Left ventricle myocardium inferior (tissue), 1 donor: ENCODE measurements around the gene YLPM1. TPM values are rescaled to one million over a fixed set of nuclear protein-coding genes. Genes with fewer than 3 reads are reported as not detected.

ENCODE experiments used
- DNase-seq: peaks from one replicate; pipeline ENCODE4 v3.0.0-alpha.2; 2020
- H3K27ac ChIP-seq: fragments of 200-600 bp; replicated peaks from 2 replicates; pipeline ENCODE4 v1.8.0; 2021
- H3K27me3 ChIP-seq: fragments of 200-600 bp; 2 replicates; pipeline ENCODE4 v1.8.0; 2021; ENCODE audit warnings: low read depth
- H3K36me3 ChIP-seq: fragments of 200-600 bp; 2 replicates; pipeline ENCODE4 v1.8.0; 2021
- H3K4me1 ChIP-seq: fragments of 200-600 bp; 2 replicates; pipeline ENCODE4 v1.8.0; 2021
- H3K4me3 ChIP-seq: fragments of 200-600 bp; 2 replicates; pipeline ENCODE4 v1.8.0; 2021; ENCODE audit warnings: mild to moderate bottlenecking, moderate library complexity
- H3K9me3 ChIP-seq: fragments of 200-600 bp; replicated peaks from 2 replicates; pipeline ENCODE4 v1.8.0; 2021
- intact Hi-C: fragments of 100-400 bp; cut with micrococcal nuclease; formaldehyde crosslinking; loops from one replicate; pipeline ENCODE4 v1.11.0; 2022
- total RNA-seq: library from RNA; stranded (reverse); fragmentation: NEBNext Ultra II Directional; extraction: Animal tissue kit (Norgen Biotek cat#: 25700); gene quantifications from one replicate; pipeline ENCODE4 v1.2.1, GENCODE V29; 2021
- TF ChIP-seq, protein P1 (sequence below): fragments of 200-600 bp; IDR thresholded peaks from 2 replicates; pipeline ENCODE4 v1.8.0; 2021; ENCODE audit warnings: antibody characterized with exemption, mild to moderate bottlenecking, borderline replicate concordance
- donor health status: DM: no; HTN: yes; CAD: no; lungs with severe emphysema.

YLPM1 gene
- total RNA-seq, 1 donor from 2014 or later = 28.1 TPM

DNA sequence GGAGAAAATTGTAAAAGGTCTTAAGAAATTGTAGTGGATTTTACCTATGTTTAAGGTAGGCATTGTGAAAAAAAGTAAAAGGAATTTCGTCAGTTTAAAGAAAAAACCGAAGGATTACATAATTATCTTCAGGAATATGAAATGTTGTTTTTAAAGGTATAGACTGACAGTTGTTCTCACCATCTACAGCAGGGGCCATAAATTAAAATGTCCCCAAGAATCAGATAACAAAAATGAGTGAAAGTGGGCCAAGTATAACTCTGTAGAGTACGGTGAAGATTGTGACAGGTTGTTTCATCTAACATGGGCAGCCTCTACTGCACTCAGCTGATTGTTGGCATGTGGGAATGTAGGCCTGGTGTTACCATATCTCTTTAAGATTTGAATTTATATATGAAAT, 38.3 kb downstream of the YLPM1 start:
- TF ChIP-seq, protein P1, sequence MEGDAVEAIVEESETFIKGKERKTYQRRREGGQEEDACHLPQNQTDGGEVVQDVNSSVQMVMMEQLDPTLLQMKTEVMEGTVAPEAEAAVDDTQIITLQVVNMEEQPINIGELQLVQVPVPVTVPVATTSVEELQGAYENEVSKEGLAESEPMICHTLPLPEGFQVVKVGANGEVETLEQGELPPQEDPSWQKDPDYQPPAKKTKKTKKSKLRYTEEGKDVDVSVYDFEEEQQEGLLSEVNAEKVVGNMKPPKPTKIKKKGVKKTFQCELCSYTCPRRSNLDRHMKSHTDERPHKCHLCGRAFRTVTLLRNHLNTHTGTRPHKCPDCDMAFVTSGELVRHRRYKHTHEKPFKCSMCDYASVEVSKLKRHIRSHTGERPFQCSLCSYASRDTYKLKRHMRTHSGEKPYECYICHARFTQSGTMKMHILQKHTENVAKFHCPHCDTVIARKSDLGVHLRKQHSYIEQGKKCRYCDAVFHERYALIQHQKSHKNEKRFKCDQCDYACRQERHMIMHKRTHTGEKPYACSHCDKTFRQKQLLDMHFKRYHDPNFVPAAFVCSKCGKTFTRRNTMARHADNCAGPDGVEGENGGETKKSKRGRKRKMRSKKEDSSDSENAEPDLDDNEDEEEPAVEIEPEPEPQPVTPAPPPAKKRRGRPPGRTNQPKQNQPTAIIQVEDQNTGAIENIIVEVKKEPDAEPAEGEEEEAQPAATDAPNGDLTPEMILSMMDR = no peak
- Histone ChIP-seq H3K4me1 (no peaks in the 10 kb centered on the region), H3K36me3 (peaks cover 61% of the 10 kb centered on the region), H3K4me3 (no peak overlapping the region), H3K27me3 (no peaks in the 10 kb centered on the region), H3K9me3 (no peaks in the 10 kb centered on the region), H3K27ac (no peak overlapping the region)
- no peak for DNase-seq
- intact Hi-C loops = no loop called here

DNA sequence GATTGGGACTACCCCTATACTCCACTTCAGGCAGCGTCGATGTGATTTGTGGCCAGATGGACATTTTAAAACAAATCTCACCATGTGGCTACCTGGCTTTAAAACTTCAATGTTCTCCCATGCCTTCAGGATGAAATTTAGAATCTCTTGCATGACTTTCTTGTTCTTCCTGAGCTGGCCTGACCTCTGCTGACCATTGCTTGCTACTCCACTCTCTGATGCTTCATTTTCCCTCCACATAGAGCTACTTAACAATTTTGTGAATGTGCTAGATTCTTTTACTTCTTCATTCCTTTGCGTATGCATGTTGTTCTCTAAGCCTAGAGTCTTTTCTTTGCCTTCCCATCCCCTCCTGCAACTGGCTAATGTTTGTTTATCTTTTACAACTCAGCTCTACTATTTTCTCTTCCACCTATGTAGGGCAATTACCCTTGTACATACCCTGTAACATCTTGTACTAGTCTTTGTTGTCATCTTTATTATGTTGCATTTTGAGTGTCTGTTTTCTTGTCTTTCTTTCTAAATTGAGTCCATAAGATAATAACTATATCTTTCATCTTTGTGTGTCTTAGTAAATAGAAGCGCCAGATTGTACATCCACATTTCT, 41.2 kb downstream of the YLPM1 start:
- peaks cover 58% of the 10 kb centered on the region for H3K36me3 ChIP-seq
- intact Hi-C loops = no loop called here

DNA sequence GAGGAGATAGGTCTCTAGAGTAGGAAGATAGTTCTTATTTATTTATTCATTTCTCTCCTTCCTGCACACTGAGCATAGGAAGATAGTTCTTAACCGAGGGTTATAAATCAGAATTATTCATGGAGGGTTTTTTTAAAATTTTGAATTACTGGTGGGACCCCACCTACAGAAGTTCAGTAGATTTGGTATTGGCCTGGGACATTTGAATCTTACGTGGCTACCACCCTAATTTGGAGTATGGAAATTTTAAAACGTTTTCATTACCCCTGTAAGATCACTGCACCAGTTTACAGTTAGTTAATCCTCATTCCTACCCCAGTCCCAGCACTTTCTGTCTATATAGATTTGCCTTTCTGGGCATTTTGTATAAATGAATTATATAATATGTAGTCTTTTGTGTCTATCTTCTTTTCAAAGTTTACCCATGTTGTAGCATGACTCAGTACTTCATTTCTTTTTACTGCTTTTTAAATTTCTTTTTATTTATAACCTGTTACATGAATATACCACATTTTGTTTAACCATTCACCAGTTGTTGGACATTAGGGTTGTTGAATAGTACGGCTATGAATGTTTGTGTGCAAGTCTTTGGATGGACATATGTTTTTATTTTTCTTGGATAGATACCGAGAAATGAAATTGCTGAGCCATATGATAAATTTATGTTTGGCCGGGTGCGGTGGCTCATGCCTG, 44.9 kb downstream of the YLPM1 start:
- Histone ChIP-seq H3K27me3 (no peaks in the 10 kb centered on the region), H3K9me3 (no peaks in the 10 kb centered on the region), H3K36me3 (peaks cover 82% of the 10 kb centered on the region), H3K4me3 (no peak overlapping the region), H3K4me1 (no peaks in the 10 kb centered on the region), H3K27ac (no peak overlapping the region)
- TF ChIP-seq, protein P1 = no peak
- intact Hi-C loops = no loop called here
- DNase-seq = no peak

More for the DNA sequence above, 41.2 kb downstream of the YLPM1 start:
- TF ChIP-seq, protein P1 = peak; percentile 67
- H3K4me3 ChIP-seq = no peak overlapping the region
- H3K27ac ChIP-seq = no peak overlapping the region
- no peaks in the 10 kb centered on the region for H3K27me3 ChIP-seq
- no peaks in the 10 kb centered on the region for H3K9me3 ChIP-seq
- H3K4me1 ChIP-seq = no peaks in the 10 kb centered on the region
- no peak for DNase-seq

DNA sequence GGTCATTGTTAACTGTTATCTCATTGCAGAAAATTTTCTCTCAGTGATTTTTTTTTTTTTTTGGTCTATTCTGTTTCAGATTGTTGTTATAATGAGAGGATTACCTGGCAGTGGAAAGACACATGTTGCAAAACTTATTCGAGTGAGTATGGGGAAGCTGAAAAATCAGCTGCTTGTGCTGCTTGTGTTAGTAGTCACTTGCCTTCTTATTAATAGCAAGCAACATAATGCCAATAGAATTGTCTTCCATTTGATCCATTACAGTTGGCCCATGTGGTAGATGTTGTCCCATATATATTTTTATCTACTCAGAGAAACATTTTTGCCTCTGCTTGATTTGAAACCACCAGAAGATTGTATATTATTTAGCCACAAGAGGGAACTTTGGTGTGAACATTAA, 53.0 kb downstream of the YLPM1 start:
- Histone ChIP-seq H3K4me3 (no peak overlapping the region), H3K27me3 (no peaks in the 10 kb centered on the region), H3K27ac (no peak overlapping the region), H3K36me3 (peaks cover 86% of the 10 kb centered on the region), H3K4me1 (no peaks in the 10 kb centered on the region), H3K9me3 (no peaks in the 10 kb centered on the region)
- intact Hi-C loops = no loop called here
- DNase-seq = no peak
- TF ChIP-seq, protein P1 = no peak

DNA sequence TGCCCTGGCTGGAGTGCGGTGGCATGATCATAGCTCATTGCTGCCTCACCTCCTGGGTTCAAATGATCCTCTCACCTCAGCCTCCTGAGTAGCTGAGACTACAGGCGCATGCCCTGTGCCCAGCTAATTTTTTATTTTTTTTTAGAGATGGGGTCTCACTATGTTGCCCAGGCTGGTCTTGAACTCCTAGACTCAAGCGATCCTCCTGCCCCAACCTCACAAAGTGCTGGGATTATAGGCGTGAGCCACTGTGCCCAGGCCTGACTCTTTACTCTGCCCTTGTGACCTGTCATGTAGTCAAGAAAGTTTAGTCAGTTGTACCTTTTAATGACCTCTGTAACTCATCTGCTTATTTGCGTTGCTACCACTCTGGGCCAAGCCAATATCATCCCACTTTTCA, 57.2 kb downstream of the YLPM1 start:
- TF ChIP-seq, protein P1 = no peak

More for the DNA sequence above, 57.2 kb downstream of the YLPM1 start:
- H3K27ac ChIP-seq = no peak overlapping the region
- no peaks in the 10 kb centered on the region for H3K9me3 ChIP-seq
- peaks cover 67% of the 10 kb centered on the region for H3K36me3 ChIP-seq
- H3K27me3 ChIP-seq = no peaks in the 10 kb centered on the region
- no peak overlapping the region for H3K4me3 ChIP-seq
- intact Hi-C loops = no loop called here
- H3K4me1 ChIP-seq = peaks cover 6% of the 10 kb centered on the region
- DNase-seq = no peak
